DMS53 treated with DMSO at 0.1 percent for 48 hours (cell line): Measurements from ENCODE around the gene CEACAM19.
A peak's percentile ranks its signal among the peaks of the same experiment; 100 is the strongest.
"Not testable (repeated sequence)": the region's sequence is repeated elsewhere in the genome, so short reads cannot be mapped to it uniquely, and the experiment has no call there.

ENCODE experiments used
- DNase-seq: peaks from one replicate; lab custom pipeline; 2025; ENCODE audit not compliant: unreplicated experiment; lab: John Stamatoyannopoulos, UW

Gene CEACAM19

DNA sequence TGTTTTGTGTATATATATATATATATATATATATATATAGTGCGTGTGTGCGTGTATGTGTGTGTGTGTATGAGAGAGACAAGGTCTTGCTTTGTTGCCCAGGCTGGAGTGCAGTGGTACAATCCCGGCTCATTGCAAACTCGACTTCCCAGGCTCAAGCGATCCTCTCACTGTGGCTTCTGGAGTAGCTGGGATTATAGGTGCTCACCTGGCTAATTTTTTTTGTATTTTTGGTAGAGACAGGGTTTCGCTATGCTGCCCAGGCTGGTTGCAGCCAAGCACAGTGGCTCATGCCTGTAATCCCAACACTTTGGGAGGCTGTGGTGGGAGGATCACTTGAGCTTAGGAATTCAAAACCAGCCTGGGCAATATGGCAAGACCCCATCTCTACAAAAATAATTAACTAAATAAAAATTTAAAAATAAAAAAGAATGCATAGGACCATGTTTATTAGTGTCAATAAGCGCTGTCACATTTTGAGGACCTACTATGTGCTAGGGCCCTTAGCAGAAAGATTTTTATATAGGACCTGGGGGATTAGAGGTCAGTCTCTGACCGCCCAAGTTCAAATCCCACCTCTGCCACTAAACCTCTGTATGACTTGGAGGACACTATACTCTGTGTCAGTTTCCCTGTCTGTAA is 25.8 kb upstream of the CEACAM19 start:
- no peak for DNase-seq

DNA sequence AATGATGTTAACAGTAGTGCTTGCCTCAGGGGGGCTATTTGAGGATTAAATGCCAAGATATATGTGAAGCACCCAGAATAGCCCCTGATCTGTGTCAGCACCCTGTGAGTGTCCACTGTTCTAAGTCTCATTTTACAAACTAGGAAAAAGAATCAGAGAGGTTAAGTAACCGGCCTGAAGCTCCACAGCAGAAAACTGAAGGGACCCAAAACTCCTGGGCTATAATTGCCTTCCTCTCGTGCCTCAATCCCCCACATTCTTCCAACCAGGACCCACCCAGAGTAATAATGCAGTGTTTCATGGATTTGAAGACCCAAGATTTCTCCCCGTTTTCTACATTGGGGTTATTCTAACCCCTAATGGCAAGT is 25.2 kb upstream of the CEACAM19 start:
- no peak for DNase-seq

DNA sequence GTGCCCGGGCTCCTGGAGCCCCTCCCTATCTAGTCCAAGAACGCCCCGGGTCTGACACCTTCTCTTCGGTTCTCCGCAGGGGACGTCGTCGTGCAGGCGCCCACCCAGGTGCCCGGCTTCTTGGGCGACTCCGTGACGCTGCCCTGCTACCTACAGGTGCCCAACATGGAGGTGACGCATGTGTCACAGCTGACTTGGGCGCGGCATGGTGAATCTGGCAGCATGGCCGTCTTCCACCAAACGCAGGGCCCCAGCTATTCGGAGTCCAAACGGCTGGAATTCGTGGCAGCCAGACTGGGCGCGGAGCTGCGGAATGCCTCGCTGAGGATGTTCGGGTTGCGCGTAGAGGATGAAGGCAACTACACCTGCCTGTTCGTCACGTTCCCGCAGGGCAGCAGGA is 24.1 kb upstream of the CEACAM19 start:
- no peak for DNase-seq

DNA sequence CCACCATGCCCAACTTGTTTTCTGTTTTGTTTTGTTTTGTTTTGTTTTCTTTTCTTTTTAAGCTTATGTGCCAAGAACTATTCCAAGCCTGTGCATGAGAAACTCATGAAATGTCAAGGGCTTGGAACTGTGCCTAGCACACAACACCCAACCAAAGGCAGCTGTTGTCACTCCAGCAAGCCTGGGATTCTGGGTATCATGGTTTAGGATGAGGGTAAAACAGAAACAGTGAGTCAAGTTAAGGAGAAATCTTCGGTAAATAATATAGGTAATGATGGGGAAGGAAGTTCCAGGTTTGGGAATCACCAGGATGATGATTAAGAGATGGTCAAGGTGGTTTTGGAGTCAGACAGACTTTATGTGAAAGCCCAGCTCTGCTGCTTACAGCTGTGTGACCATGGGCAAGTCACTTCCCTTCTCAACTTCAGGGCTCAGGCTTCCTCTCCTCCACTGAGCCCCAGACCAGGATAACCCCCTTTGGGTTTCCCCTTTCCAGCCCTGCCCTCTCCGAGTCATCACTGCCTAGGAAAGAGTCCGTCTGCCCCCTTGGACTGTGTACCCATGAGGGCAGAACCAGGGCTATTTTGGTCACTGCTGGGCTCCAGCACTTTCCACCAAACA is 22.5 kb upstream of the CEACAM19 start:
- DNase-seq, result no peak

DNA sequence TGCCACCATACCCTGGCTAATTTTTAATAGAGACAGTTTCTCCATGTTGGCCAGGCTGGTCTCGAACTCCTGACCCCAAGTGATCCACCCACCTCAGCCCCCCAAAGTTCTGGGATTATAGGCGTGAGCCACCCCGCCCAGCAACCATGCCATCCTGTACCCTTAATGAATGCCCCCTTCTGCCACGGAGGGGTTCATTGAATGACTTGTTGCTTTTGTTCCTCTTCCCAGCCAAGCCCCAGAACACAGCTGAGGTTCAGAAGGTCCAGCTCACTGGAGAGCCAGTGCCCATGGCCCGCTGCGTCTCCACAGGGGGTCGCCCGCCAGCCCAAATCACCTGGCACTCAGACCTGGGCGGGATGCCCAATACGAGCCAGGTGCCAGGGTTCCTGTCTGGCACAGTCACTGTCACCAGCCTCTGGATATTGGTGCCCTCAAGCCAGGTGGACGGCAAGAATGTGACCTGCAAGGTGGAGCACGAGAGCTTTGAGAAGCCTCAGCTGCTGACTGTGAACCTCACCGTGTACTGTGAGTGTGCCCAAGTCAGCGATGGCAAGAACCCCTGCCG is 21.6 kb upstream of the CEACAM19 start:
- no peak for DNase-seq

DNA sequence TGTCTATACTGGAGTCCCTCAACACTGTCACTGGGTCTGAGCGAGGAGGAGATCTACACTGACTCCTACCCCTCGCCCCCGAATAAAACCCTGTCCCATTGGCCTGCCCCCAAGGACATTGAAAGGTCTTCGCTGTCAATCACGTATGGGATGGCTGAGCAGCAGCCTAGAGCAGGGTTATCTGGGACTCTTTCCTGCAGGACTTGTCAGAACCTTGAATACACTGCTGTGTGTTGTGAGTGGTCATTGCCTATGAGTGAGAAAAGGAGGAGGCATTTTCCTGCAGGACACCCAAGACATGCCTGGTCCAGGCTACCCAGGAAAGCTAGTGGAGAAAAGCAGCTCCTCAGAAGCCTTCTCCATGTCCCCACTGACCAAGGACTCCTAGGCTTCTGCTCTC is 17.9 kb upstream of the CEACAM19 start:
- DNase-seq, result no peak

DNA sequence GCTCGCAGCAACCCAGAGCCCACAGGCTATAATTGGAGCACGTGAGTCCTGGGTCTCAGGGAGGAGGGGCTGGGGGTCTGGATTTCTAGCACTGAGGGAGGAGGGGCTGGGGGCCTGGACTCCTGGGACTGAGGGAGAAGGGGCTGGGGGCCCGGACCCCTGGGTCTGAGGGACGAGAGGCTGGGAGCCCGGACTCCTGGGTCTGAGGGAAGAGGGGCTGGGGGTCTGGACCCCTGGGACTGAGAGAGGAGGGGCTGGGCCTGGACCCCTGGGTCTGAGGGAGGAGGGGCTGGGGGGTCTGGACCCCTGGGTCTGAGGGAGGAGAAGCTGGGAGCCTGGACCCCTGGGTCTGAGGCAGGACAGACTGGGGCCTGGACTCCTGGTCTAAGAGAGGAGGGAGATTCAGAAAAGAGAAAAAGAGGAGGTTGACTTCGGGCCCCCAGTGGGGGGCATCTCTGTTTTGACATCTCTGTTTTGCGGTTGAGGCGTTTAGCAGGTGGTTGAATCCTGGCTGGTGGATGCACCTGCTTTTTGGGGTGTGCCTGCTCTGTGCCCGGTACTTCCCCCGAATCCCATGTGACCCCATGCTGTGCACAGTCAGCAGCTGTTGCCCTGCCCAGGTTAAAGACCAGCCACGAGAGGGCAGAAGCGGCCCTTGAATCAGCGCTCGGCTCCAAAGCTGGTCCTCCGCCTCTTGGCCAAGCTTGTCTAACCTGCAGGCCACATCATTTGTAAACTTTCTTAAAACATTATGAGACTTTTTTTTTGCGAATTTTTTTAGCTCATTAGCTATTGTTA is 17.1 kb upstream of the CEACAM19 start:
- DNase-seq, result no peak

DNA sequence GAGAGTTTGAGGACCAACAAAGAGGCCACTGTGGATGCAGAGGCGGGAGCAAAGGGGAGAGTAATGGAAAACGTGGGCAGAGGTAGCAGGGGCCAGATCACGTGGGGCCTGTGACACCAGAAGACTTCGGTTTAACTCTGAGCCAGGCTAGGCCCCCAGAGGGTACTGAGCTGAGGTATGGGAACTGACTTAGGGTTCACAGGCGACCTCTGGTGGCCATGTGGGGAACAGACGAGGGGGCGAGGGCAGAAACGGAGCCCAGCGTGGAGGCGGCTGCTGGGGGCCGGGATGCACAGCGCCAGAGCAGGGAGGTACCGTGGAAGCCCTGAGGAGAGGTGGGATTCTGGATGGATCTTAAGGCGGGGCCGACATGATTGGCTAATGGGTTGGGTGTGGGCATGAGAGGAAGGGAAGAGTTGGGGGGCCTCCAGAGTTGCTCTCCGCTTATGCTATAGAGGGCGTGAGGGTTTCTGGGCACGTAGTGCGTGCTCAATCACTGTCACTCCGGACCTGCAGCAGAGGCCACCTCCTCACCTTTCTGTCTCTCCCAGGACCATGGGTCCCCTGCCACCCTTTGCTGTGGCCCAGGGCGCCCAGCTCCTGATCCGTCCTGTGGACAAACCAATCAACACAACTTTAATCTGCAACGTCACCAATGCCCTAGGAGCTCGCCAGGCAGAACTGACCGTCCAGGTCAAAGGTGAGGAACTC is 13.9 kb upstream of the CEACAM19 start:
- peak; percentile 14 for DNase-seq

DNA sequence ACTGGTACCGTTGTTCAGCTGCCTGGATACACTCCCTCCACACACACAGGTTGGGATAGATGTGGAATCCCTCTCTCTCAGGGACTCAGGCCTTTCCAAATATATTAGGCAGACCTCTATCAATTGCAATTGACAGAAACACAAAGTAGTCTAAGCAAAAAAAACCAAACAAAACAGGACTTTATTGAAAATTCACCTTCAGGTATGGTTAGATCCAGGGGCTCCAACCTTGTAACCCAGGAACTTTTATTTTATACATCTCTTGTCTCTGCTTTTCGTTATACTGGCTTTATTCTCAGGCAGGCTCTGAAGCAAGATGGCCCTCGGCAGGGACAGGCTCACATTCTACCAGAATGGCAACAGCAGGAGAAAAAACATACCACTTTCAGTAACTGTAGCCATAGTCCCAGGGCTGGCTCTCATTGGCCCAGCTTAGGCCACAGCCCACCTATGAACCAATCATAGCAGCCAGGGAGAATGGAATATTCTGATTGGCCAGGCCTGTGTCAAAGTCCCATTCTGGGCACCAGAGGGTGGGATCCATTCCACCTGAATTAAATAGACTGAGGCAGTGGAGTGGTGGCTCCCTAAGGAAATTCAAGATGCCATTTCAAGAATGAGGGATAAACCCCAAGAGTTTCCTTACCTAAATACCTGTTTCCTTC is 13.1 kb upstream of the CEACAM19 start:
- no peak for DNase-seq

DNA sequence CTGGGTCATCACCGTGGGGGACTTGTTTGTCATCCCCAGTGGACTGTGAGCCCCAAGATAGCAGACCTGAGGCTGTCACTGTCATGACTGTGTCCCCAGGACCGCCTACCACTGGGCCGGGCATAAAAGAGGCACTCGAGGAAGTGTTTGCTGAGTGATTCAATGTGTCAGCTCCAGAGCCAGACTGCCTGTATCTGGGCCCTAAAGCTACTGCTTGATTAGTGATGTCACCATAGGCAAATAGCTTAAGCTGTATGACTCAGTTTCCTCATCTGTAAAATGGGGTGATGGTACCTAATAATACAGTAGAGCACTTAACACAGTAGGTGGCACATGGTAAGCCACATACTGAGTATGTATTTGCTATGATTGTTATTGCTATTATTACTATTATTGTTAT is 11.2 kb upstream of the CEACAM19 start:
- DNase-seq, result peak; percentile 53

DNA sequence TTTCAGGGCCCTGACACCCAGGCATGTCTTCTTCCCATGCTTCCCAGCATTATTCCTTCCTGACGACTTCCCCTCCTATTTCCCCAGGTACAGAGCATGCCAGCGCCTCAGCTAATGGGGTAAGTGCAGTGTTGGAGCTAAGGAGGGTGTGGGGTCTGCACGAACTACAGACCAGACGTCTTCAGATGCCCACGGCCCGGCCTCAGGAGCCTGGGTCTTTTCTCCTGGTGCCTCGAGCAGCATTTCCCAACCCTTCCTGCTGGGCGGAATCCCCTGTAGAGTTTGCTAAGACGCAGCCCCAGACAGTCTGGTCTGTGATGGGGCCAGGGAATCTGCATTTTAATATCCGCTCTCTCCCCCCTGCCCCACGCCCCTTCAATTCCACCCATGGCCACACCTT is 10.1 kb upstream of the CEACAM19 start:
- no peak for DNase-seq

DNA sequence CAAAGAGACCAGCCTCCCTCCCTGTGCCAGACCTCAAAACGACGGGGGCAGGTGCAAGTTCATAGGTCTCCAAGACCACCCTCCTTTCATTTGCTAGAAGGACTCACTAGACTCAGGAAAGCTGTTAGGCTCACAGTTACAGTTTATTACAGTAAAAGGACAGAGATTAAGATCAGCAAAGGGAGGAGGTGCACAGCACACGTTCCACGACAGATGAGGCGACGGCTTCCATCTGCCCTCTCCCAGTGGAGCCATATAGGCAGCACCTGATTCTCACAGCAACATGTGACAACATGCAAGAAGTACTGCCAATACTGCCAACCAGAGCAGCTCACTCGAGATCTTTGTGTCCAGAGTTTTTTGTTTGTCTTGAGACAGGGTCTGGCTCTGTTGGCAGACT is 9.4 kb upstream of the CEACAM19 start:
- no peak for DNase-seq

DNA sequence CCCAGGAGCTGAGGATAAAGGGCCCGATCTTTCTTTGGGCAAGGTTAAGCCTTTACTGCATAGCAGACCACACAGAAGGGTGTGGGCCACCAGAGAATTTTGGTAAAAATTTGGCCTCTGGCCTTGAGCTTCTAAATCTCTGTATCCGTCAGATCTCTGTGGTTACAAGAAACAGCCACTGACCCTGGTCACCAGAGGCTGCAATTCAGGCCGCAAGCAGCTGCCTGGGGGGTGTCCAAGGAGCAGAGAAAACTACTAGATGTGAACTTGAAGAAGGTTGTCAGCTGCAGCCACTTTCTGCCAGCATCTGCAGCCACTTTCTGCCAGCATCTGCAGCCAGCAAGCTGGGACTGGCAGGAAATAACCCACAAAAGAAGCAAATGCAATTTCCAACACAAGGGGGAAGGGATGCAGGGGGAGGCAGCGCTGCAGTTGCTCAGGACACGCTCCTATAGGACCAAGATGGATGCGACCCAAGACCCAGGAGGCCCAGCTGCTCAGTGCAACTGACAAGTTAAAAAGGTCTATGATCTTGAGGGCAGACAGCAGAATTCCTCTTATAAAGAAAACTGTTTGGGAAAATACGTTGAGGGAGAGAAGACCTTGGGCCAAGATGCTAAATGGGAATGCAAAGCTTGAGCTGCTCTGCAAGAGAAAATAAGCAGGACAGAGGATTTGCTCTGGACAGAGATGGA is 8.4 kb upstream of the CEACAM19 start:
- DNase-seq, result no peak

DNA sequence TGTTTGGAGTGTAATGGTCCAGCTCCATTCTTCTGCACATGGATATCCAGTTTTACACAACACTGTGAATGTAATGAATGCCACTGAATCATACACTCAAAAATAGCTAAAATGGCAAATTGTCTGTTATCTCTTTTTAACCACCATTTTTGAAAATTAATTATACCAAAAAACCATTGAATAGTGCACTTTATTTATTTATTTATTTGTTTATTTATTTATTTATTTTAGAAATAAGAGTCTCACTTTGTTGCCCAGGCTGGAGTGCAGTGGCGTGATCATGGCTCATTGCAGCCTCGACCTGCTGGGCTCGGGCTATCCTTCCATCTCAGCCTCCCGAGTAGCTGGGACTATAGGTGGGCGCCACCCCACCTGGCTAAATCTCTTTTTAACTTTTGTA is 7.3 kb upstream of the CEACAM19 start:
- no peak for DNase-seq

DNA sequence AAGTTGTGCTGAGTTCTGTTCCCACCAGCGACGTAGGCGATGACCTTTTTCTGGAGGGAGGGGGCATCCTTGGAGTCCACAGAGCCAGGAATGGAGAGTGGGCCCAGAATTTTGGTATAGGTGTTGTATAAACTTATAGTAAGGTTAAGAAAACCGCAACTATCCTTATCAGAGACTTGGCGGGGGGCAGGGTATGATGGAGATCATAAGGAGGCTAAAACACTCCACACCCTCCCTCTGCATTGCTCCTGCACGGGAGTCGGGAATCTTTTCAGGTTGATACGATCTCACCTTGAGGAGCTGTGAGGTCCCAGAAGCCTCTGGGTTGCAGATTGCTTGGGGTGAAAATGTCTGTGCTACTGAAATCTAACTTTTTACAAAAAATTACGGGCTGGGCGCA is 6.3 kb upstream of the CEACAM19 start:
- no peak for DNase-seq

DNA sequence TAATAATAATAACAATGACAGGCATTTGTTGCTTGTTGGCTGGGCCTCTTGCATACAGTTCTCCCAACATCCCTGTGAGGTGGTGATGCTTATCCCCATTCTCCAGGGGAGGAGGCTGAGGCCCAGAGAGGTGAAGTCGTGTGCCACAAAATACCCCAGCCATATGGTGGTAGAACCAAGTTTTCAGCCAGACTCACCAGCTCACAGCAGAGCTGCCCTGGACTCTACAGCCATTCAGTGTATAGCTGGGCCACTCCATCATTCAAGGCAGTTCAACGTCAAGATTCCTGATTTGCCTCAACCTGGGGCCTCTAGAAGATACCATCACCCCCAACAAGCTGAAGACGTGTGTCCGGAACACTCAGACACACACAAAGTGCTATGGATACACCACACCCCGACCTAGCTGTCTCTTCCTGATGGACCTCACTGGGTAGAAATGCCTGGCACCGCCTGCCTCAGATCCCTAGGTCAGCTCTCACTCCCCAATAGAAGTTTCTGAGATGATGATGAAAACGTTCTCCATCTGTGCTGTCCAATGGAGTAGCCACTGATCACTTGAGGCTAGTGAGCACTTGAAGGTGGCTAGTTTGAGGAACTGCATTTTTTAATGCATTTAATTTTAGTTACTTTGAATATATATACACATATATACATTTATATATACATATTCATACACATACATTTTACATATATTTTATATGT is 4.3 kb upstream of the CEACAM19 start:
- no peak for DNase-seq

DNA sequence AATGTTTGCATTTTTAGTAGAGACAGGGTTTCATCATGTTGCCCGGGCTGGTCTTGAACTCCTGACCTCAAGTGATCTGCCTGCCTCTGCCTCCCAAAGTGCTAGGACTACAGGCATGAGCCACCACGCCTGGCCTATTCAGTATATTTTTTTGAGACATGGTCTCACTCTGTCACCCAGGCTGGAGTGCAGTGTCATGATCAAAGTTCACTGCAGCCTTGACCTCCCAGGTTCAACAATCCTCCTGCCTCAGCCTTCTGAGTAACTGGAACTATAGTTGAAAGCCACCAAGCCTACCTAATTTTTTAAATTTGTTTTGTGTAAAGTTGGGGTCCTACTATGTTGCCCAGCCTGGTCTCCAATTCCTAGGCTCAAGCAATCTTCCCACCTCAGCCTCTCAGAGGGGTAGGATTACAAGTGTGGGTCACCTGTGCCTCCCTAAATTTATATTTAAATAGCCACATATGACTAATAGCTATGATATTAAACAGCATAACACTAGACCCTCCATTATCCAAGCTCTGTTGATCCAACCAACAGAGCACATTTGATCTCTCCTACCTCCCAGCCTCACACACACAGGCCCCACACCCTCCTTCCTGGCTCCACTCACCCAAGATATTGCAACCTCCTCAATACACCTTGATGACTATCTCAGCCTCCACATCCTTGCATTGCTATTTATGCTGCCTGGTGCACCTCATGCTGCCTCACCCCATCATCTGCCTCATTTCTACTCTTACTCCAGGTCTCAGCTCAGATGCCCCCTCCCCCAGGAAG is 2.1 kb upstream of the CEACAM19 start:
- no peak for DNase-seq

DNA sequence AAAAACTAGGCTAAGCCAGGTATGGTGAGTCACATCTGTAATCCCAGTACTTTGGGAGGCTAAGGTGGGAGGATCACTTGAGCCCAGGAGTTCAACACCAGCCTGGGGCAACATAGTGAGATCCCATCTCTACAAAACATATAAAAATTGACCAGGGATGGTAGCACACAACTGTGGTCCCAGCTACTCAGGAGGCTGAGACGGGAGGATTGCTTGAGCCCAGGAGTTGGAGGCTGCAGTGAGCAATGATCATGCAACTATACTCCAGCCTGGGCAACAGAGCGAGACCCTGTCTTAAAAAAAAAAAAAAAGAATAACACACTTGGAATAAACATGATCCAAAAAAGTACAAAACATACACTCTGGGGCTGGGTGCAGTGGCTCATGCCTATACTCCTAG is 1.3 kb upstream of the CEACAM19 start:
- not testable (repeated sequence) for DNase-seq

DNA sequence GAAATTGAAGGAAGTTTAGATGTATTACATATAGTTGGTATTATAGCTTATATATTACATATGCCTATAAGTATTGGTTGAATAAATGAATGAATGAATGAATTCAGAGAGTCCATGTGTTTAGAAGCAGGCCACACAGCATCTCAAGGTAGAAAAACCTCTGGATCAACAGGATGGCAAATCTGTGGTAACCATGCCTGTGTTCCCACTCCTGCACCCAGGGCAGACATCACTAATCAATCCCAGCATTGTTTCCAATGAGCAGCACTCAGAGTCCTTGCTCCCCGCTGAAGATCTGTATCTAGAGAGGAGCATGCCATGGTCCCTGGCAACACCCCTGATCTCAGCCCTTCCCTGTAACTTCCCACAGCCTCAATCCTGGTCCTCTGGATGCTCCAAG is 944 bp downstream of the CEACAM19 start:
- no peak for DNase-seq
